Renal pelvis (tissue), 4 donors: ENCODE data around the gene INHA. TPM values are rescaled to one million over a fixed set of nuclear protein-coding genes. Genes with fewer than 3 reads are reported as not detected.

Experiments used
- DNase-seq: peaks from one replicate; pipeline ENCODE4 v3.0.0-alpha.2; 2013
- polyA plus RNA-seq, 3 donors: library from polyadenylated mRNA; unstranded; fragments of 120-200 nt; gene quantifications; one replicate each; pipeline ENCODE4 v1.2.1, GENCODE V29; 2013; ENCODE audit not compliant: insufficient read length in 3 of 3

Gene INHA
- polyA plus RNA-seq, 3 donors: 0.87 to 3.1 (median 2.9) TPM

DNA sequence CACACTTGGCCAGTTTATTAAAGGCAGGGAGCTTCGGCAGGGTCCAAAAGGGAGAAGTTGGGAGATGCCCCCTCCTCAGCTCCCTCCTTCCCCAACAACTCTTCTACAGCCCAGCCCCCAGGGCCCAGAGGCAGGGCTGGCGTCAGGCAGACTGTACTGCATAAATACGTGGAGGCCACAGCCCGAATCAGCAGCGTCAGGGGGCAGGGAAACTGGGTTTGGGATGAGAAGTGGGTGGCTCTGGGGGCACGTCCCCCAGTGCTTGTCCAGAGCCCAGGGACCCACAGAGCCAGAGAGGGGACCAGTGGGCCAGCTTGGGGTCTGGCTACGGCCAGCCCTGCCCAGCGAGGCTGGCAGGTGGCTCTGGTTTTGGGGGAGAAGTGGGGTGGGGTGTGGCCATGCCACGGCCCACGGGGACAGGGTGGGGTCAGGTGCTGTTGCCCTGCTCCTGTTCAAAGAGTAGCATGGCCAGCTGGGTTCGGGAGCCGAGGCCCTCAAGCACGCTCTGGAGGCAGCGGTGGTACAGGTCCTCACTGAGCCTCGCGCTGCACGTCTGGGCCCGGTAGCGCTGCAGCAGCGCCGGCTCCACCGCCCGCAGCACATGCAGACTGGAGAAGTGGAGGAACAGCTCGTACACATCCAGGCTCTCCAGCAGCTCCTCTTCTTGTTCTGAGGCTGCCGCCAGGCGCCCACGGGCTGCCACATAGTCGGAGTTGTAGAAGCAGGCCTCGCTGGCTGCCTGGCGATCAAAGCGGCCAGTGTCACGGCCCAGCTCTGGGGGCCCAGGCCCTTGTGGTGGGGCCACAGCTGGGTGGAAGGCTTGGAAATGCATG is 32.9 kb upstream of the INHA start:
- no peak for DNase-seq

DNA sequence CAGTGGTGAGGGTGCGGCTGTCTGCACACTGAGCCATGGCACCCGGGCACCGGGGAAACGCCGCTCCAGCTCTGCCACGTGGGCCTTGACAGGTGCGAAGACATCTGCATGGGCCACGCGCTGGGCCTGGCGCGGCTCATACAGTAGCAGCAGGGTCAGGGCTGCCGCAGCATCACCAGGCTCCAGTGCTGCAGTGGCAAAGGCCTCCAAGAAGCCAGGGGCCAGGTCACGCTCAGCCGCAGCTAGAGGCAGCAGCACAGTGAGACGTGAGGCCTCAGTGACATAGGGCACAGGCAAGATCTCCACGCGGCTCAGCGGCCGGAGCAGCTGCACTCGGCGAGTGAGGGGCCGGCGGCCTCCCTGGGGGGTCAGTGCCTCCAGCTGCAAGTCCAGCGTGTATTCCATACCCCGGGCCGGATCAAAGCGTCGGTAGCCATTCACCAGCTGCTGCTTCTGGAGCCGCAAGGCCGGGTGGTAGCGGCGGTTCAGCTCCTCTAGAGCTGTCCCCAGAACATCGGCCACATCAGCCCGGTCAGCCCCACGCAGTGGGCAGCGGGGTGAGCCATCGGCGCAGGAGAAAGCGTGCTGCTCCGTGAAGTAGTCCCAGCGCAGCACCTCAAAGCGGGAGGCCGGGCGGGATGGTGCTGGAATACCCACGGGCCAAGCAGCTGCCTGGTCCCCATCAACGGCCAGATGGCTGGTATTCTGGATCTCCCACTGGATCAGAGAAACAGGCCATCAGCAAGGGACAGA is 32.0 kb upstream of the INHA start:
- no peak for DNase-seq

DNA sequence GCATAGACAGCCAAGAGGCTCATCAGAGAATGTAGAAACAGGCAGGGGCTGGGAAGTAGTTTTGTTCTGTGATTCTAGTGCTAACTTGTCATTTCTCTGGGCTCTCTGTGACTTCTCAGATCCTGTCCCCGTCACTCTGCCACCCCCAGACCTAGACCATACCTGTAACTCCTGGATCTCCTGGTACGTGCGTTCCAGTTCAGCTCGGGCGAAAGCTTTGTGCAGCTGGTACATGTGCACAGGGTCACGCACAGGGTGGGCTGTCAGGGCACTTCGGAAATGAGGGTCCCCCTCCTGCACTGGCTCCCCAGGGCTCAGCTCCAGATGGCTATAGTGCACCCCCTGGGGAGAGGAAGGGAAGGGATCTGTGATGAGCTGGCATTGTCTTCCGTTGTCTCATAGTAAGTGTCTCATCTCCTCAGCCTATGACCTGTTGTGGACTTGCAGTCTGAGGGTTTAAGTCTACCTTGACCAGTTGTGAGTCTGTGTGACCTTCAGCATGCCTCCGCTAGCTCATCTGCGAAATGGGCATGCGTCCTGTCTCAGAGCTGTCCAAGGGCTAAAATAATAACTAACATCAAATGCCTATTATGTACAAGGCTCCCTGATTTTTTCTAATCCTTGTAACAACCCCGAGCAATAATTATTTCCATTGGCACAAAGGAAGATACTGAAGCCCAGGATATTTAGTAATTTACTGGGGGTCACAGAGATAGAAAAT is 31.2 kb upstream of the INHA start:
- DNase-seq: no peak

DNA sequence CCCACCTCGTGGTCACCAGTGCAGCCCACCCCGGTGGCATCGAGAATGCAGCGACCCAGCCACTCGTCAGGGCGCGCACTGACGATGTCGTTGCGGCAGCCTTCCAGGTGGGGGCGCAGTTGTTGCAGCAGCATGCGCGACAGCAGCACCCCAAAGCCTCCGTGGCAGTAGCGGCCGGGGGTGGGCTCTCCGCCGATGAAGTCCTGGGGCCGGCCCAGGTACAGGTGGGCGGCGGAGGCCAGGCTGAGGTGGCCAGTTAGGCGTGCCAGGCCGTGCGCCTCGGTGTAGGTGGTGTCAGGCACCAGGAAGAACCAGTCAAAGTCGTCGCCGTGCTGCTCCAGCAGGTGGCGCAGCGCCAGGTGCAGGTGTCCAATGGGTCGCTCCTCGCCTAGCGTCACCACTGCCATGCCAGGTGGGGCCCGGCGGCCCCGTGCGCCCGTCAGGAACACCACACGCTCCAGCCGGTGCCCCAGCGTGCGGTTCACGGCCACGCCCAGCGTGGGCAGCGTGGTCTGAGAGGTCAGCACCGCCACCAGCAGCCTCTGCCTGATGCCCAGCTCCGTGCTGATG is 30.4 kb upstream of the INHA start:
- peak; percentile 75 for DNase-seq

DNA sequence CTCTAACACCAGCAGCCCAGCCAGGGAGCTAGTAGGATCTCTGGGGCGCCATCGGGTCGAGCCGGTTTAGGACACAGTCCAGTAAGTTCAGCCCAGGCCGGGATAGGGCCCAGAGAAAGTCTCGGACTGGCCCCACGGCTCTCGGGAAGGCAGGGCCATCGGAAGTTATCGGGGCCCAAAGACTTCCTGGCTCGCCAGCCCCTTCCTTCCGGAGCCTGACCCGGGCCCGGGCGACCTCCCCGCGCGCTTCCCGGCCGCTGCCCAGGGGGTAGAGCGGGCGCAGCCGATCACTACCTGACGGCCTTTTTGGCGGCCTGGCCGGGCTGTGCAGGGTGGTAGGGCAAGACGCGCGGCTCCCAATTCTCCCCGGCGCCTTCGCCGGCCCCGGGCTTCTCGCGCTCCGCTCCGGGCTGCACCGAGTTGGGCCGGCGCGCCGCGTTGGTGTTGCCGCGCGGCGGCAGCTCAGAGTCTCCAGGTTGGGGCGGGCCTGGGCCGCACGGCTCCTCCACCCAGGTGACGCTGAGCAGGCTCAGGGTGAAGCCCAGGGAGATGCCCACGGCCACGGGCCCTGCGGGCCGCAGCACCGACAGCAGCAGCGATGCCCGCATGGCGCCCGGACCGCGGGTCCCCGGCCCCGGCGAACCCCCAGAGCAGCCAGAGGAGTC is 29.0 kb upstream of the INHA start:
- DNase-seq: no peak

DNA sequence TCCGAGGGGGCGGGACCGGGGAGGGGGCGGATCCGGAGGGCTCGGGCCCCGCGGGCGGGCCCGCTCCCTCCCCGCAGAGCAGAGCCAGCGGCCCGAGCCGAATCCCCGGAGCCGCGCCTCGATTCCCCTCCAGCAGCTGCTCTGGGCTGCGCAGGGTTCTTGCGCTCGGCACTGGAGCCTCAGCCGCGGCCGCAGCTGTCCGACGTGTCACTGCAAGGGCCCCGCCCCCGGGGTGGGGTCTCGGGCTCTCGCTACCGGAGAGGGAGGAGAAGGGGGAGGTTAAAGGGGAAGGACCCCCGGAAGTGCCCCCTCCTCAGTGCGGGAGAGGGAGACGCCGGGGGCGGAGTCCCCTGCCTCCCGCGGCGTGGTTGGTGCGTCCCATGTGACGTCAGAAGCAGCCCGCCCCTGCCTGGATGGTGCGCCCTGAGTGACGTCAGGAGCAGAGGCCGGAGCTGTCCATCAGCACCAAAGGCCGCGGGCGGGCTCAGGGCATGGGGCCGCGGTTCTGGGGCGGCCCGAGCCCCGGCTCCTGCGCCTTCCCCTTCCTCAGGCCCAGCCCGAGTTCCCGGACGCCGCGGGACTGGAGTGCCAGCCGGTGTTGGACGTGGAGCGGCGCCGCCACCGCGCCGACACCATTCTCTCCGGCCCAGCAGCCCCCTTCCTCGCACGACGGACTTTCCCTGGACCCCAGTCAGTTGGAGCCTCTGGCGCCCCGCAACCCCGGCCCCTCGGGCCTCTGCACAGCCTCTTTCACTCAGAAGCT is 28.3 kb upstream of the INHA start, which contains the start of the genes CHPF and TMEM198:
Gene CHPF (minus strand): TSS at position 214 of the 763 bp plus-strand sequence. CDS start 271 bp downstream, outside the sequence.
Gene TMEM198 (plus strand): TSS at position 433 of the 763 bp plus-strand sequence. CDS start 700 bp downstream, outside the sequence.
- DNase-seq: peak; percentile 98

DNA sequence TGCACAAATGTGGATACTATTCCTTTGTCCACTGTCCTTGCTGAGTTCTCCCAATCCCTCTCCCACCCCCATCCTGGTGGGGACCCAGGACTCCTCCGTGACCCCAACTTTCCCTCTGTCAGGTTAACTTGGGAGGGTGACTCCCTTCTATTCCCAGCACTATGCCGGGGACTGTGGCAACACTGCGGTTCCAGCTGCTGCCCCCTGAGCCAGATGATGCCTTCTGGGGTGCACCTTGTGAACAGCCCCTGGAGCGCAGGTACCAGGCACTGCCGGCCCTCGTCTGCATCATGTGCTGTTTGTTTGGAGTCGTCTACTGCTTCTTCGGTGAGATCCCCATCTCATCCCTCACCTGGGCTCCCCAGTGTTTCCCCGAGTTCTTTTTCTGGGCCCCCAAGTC is 27.5 kb upstream of the INHA start:
- DNase-seq: no peak

DNA sequence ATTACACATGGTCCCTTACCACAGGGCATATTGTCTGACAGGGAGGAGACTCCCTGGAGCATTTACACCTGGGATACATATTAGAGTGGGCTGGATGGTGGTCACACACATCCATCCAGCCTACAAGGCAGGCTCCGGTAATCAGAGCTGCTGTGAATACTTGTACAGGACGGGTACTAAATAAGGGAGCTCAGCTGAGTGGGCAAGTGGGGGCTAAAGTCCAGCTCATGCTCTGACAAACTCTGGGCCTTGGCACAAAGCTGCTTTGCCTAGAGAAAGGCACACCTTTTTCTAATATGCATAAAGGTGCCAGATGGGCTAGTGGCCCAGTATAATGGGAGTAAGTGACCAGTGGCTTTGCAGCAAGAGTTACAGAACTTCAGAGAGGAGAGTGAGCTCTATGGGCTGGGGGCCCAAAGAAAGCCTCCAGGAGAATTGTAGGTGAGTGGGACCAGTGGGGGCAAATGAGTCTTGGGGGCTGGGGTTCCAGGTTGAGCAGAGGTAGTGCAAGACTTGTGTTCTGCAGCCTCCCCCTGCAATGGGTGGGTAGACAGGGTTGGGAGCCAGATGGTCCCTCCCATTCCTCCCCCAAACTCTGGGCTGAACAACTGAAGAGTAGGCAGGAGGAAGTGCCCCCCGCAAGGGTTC is 26.7 kb upstream of the INHA start:
- no peak for DNase-seq

DNA sequence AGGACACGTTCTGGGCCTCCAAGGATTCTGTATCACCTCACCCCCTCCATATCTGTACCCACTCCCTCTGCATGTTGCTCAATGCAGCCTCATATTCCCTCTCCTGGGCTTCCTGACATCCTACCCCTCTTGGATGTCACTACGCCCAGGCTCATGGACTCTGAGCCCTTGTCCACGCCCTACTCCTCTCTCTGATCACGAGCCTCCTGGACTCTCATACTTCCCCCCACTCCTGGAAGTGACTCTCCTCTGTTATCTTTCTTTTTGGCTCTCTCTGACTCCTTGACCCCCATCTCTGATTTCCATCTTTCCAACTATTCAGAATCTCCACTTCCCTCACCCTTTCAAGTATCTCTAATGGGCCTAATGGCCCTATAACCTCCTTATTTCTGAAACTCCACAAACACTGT is 26.2 kb upstream of the INHA start:
- DNase-seq: no peak

DNA sequence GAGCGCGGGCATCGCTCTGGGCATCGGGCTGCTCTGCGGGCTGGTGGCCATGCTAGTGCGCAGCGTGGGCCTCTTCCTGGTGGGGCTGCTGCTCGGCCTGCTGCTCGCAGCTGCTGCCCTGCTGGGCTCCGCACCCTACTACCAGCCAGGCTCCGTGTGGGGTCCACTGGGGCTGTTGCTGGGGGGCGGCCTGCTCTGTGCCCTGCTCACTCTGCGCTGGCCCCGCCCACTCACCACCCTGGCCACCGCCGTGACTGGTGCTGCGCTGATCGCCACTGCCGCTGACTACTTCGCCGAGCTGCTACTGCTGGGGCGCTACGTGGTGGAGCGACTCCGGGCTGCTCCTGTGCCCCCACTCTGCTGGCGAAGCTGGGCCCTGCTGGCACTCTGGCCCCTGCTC is 24.5 kb upstream of the INHA start:
- DNase-seq: no peak

DNA sequence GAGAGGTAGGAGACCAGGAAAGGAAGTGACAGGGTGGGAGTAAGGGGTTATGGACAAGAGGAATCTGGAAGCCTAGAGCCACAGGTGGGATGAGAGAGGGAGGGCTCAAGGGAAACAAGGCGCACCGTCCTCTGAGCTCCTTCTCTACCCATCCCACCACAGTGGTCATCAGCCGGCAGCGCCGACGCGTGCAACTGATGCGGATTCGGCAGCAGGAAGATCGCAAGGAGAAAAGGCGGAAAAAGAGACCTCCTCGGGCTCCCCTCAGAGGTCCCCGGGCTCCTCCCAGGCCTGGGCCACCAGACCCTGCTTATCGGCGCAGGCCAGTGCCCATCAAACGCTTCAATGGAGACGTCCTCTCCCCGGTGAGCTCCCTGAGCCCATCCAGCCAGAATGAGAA is 23.1 kb upstream of the INHA start:
- DNase-seq: no peak

DNA sequence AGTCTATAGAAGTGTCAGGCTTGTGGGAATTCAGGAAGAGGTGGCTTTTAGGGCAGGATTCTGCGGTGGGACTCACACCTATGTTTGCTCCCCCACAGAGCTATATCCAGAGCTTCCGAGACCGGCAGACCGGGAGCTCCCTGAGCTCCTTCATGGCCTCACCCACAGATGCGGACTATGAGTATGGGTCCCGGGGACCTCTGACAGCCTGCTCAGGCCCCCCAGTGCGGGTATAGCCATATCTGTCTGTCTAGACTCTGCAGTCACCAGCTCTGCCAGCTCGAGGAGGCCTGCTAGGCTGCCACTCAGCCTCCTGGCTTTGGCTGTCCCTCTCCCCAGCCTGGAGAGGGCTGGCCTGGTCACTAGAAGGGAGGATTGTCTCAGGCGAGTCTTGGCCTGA is 22.5 kb upstream of the INHA start:
- DNase-seq: no peak

DNA sequence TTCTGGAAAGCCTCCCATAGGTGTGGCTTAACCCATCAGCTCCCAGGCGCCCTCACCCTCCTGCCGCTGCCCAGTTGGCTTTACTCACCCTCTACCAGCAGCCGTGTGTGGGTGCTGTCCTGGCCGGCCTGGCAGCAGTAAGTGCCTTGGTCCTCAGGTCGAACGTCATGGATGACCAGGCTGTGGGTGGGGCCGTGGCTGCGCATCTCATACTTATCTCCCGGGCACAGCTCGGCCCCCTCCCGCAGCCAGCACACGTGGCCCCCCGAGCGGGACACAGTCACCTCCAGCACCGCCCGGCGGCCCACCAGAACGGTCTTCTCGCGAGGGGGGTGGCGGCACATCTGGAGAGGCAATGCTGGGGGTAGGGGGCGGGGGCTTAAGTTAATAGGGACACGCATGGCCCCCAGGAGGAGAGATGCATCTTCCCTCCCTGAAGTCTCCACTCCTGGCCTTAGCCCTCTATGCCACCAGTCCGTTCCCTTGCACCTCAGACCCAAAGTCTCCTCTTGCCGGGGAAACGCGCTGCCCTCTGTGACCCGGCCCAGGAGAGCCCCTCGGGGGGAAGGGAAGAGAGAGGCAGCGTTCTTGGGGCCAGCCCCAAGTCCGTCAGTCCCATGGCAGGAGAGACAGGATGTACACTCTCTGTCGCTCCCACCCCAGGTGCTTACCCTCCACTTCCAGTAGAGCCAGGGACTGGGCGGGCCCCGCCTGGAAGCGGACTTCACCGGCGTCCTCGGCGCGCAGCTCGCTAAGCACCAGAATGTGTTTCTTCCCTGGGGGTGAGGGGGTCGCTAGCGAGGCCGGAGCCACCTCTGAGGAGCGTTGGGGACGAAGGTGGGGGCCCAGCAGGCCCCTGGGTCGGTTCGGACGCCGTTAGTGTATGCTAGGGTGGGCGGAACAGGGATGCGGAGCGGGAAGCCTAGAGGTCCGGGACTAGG is 20.4 kb upstream of the INHA start:
- DNase-seq: no peak

DNA sequence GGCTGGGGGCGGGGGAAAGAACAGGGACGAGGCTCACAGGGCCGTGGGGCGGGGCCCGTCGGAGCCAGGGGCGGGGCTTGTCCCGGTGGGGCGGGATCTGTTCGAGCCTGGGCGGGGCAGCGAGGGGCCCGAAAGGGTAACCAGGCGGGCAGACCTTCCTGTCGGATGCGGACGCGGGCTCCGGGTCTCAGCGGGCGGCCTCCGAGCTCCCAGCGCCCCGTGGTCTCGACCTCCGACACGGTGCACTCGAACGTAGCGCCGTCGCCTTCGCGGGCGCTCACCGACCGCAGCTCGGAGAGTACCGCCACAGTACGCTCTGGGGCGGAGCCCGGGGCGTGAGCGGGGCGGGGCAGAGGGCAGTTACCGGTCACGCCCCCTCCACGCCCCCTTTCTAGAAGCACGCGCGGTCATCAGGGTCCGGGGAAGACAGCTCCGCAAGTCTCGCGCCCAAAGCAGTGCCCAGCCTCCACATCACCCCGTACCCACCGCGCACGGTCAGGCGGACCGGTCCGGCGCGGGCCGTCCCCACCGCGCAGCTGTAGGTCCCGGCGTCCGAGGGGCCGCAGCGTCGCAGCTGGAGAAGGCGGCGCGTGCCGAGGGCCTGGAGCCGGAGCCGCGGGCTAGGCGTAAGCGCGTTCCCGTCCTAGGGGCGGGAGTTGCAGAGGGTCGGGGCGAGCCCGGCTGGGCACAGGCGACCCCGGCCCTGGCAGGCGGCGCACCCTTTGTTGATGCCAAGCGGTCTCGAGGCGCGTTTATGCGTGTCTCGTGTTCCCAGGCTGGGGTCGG is 19.5 kb upstream of the INHA start:
- DNase-seq: peak; percentile 84

DNA sequence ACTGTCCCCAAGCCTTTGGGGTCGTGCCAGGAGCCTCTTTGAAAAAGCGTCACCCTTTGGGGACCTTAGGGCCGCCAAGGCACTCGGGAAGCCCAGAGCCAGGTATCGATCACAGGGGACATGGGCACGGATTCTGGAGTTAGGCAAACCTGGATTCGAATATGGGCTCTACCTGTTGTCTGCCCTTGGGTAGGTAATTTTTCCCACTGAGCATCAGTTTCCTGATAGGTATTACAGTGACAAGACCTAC is 19.0 kb upstream of the INHA start:
- DNase-seq: no peak

DNA sequence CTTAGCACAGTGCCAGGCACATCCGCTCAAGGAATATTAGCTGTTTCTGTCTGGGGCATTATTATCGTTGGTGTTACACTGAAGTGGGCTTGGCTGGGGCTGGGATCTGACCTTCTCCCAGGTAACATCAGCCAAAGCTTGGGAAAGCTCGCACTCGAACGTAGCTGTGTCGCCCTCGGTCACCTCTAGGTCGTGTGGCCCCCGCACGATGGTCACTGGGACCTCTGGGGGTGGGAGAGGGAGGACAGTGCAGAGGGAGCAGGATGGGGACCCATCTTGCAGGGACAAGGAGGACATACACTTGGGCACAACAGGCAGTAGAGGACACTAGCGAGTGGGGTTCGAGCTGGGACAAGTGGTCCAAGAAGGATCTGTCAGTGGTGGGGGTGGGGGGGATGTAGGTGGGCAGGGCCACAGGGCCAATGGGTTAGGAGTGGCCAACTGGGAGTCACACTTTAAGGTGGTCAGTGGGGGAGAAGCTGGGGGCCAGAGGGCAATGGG is 18.6 kb upstream of the INHA start:
- DNase-seq: no peak

DNA sequence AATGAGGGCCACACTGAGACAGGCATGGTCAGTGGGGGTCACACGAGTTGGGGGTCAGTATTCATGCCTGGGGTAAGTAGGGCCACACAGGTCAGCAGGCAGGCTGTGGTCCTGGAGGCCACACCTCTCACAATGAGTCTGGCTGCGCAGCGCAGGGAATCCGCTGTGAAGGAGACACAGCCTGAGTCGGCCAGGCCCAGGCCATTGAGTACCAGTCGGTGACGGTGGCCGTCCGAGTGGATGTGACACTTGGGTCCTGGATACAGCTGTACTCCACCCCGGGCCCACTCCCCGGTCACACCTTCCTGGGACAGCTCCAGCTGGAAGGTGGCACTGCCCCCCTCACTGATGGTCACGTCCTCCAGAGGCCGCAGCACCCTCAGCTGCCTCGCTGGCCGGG is 17.8 kb upstream of the INHA start:
- DNase-seq: no peak

DNA sequence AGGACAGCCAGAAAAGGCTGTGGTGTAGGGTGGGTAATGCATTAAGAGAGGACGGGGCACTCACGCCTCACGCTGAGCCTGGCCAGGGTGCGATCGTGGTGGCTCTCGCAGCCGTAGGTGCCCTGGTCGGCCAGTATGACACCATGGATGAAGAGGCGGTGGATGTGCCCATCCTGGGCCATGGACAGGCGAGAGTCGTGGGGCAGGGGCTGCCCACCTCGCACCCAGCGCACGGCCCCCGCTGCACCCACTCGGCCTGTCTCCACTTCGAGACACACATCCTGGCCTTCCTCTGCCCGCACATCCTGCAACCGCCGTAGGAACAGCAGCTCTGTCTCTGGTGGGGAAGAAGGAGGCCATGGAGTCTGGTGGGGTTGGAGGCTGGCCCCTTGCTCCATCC is 16.2 kb upstream of the INHA start:
- no peak for DNase-seq
